Central memory CD8-positive, alpha-beta T cell (primary cell): Measurements from ENCODE around the gene ANTXR1.

Experiments used
- ATAC-seq: fragments of 150-1000 bp; cut with Tn5 transposase; replicated peaks from 2 replicates; pipeline ENCODE4 v1.10.0; 2022; ENCODE audit warnings: mild to moderate bottlenecking, moderate FRiP score, moderate number of reproducible peaks; ENCODE audit not compliant: poor library complexity, severe bottlenecking; ENCODE audit errors: extremely low read depth
- DNase-seq, 2 donors: peaks; one replicate each; pipeline ENCODE4 v3.0.0; 2021; ENCODE audit warnings: low spot score in 2 of 2
- H3K27ac Mint-ChIP-seq: one replicate; pipeline ENCODE4 v1.8.0; 2022; ENCODE audit warnings: low read depth, mild to moderate bottlenecking, moderate library complexity, mixed read lengths
- H3K27me3 Mint-ChIP-seq: one replicate; pipeline ENCODE4 v1.8.0; 2022; ENCODE audit warnings: mixed read lengths
- H3K36me3 Mint-ChIP-seq: one replicate; pipeline ENCODE4 v1.8.0; 2022; ENCODE audit warnings: mild to moderate bottlenecking, moderate library complexity, mixed read lengths; ENCODE audit not compliant: insufficient read depth
- H3K4me1 Mint-ChIP-seq: one replicate; pipeline ENCODE4 v1.8.0; 2022; ENCODE audit warnings: mixed read lengths
- H3K4me3 Mint-ChIP-seq: one replicate; pipeline ENCODE4 v1.8.0; 2022; ENCODE audit warnings: mild to moderate bottlenecking, moderate library complexity, mixed read lengths
- H3K9me3 Mint-ChIP-seq: one replicate; pipeline ENCODE4 v1.8.0; 2022; ENCODE audit warnings: mixed read lengths

ANTXR1 gene

DNA sequence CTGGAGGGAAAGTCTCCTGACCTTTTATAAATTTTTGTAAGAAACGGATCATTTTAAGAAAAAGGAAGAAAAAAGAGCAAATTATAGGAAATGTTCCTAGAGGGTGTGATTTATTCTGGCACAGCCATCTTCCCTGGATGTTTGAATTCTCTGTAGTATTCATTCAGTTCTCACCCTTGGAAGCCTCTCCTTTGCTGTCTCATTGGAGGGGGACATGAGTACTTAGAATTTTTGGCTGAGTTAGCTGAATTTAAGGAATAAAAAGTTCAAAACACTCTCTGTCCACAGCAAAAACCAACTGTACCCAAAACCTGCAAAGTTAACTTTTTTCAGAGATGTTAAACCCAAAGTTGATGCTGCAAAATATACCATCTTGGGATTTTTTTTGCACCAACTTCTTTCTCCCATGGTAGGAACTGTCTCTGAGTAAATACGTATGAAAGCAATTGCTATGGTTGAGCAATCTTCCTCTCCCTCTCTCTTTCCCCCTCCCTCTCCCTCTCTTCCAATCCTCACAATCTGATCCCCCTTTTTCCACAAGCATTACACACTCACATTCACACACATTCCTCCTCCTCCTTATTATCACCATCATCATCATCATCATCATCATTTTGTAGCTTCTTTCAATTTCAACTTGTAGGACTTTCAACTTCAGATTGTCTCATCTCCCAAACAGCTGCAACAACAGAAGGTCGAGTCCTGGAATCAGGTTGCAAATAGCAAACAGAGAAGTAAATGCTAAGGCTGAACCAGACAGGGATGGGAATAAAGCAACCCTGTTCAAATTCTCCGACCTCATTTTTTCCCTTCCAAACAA lies 190.4 kb downstream of the ANTXR1 start:
- Mint-ChIP-seq H3K4me1 (no peaks in the 10 kb centered on the region), H3K27me3 (peaks cover 26% of the 10 kb centered on the region), H3K9me3 (no peaks in the 10 kb centered on the region), H3K4me3 (no peak overlapping the region), H3K27ac (no peak overlapping the region), H3K36me3 (no peaks in the 10 kb centered on the region)
- DNase-seq (no peak), ATAC-seq (no peak)

DNA sequence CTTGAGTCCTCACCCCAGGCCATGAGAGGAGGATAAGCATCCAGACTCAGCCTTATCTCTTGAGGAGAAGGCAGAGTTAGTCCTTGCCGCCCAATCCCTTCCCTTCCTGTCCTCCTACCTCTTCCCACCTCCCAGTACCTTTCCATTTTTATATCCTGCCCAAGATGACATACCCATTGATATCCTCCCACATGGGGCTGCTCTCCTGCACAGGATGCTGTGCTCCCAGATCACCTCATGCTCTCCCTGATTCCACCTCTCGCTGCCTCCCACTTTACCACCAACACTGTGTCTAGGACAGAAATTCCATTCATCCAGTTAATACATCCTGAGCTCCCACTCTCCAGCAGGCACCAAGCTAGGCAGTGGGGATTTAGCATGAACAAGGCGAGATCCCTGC lies 191.7 kb downstream of the ANTXR1 start:
- no peak for DNase-seq
- Mint-ChIP-seq H3K27ac (no peak overlapping the region), H3K4me1 (no peaks in the 10 kb centered on the region), H3K36me3 (no peaks in the 10 kb centered on the region), H3K27me3 (peaks cover 26% of the 10 kb centered on the region), H3K9me3 (no peaks in the 10 kb centered on the region), H3K4me3 (no peak overlapping the region)
- no peak for ATAC-seq

DNA sequence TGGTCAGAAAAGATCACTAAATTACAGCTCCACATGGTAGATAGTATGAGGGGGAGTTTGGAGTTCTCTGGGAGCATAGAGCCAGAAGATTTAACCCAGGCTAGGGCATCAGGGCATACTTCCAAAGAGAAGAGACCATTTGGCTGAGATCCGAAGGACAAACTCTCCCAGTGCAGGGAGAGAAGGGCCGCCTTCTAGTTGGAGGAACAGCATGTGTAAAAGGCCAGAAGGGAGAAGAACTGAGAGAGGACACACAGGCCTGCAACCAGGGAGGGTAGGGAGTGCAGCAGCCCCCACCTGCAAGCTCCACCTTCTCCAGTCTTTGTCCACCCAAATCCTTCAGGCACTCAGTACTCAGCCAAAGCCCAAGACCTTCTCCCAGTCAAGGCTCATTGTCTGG lies 192.1 kb downstream of the ANTXR1 start:
- ATAC-seq (no peak), DNase-seq (no peak)
- Mint-ChIP-seq H3K27me3 (peaks cover 26% of the 10 kb centered on the region), H3K27ac (no peak overlapping the region), H3K4me1 (no peaks in the 10 kb centered on the region), H3K9me3 (no peaks in the 10 kb centered on the region), H3K4me3 (no peak overlapping the region), H3K36me3 (no peaks in the 10 kb centered on the region)

DNA sequence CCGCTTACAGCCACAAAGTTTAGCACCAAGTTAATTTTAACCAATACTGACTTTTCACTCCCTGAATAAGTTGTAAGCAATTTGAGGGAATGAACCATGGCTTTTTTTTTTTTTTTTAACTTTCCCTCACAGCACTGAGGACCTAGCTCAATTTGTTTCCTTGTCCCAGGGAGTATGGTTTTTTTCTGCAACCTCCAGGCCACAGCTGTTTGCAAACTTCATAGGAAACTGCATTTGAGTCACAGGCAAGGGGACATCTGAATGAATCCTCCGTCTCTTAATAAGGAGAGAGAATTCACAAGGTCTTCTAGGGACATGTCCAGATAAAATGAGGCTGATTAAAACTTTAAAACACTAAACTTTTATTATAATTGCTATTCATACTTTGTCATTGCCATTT lies 192.5 kb downstream of the ANTXR1 start:
- peaks cover 26% of the 10 kb centered on the region for H3K27me3 Mint-ChIP-seq
- H3K36me3 Mint-ChIP-seq = no peaks in the 10 kb centered on the region
- H3K4me1 Mint-ChIP-seq = no peaks in the 10 kb centered on the region
- DNase-seq = no peak
- no peak for ATAC-seq
- no peak overlapping the region for H3K27ac Mint-ChIP-seq
- H3K9me3 Mint-ChIP-seq = no peaks in the 10 kb centered on the region
- no peak overlapping the region for H3K4me3 Mint-ChIP-seq

DNA sequence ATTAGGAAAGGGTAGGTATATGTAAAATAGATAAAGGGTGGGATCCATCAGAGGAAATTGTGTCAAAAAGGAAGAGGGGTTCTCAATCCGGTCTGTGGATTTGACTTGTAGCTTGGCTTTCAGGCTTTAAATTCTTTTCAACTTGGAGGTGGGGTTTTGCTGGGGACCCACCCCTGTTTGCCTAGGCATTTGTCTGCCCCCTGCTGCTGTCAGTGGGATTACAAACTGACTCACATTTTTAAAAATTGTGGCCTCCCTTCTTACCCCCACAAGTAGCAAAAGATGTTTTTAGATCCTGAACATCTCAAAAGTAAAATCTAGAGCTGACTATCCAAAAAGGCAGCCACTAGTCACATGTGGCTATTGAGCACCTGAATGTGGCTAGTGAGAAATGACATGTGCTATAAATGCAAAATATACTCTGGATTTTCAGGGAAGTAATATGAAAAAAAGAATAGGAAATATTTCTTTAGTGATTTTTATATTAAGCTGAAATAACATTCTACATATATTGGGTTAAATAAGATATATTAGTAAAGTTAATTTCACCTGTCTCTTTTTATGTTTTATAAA lies 195.1 kb downstream of the ANTXR1 start:
- DNase-seq = no peak
- Mint-ChIP-seq H3K36me3 (no peaks in the 10 kb centered on the region), H3K4me3 (no peak overlapping the region)

DNA sequence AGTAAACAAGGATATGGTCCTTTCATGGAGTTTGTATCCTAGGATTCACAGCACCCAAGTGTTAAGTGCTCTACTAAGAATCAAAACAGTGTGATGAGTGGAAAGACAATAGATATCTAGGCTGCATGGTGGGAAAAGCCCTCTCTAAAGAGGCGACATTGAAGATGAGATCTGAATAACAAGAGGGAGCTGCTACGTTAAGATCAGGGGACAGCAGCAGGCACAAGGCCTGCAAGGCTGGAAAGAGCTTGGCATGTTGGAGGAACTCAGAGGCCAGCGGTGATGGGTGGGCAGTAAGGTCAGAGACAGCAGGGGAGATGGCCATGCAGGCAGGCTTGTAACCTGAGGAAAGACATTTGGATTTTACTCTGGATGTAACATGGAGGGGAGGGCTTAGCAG lies 196.5 kb downstream of the ANTXR1 start:
- no peaks in the 10 kb centered on the region for H3K36me3 Mint-ChIP-seq
- DNase-seq (no peak), ATAC-seq (no peak)
- H3K4me3 Mint-ChIP-seq = no peak overlapping the region
- H3K9me3 Mint-ChIP-seq = no peaks in the 10 kb centered on the region
- no peak overlapping the region for H3K27ac Mint-ChIP-seq
- H3K27me3 Mint-ChIP-seq = peaks cover 24% of the 10 kb centered on the region
- H3K4me1 Mint-ChIP-seq = no peaks in the 10 kb centered on the region

More for the DNA sequence above, 195.1 kb downstream of the ANTXR1 start:
- Mint-ChIP-seq H3K9me3 (no peaks in the 10 kb centered on the region), H3K27ac (no peak overlapping the region), H3K27me3 (peaks cover 26% of the 10 kb centered on the region), H3K4me1 (no peaks in the 10 kb centered on the region)
- ATAC-seq = no peak

DNA sequence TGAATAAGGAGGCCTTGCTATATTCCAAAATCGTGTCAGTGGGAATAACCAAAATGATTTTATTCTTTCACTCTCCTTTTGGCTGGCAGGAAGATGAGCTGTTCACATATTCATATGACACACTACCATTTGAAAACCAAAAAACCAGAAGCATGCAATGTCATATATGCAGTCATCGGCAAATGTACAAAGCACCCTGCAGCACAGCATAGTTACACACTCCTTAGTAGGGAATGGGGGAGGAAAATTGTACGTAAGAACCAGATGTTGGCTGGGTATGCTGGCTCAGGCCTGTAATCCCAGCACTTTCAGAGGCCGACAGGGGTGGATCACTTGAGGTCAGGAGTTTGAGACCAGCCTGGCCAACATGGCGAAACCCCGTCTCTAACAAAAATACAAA lies 197.4 kb downstream of the ANTXR1 start:
- DNase-seq (no peak), ATAC-seq (no peak)
- H3K4me3 Mint-ChIP-seq = no peak overlapping the region
- H3K9me3 Mint-ChIP-seq = no peaks in the 10 kb centered on the region
- no peaks in the 10 kb centered on the region for H3K4me1 Mint-ChIP-seq
- peaks cover 25% of the 10 kb centered on the region for H3K27me3 Mint-ChIP-seq
- no peak overlapping the region for H3K27ac Mint-ChIP-seq
- no peaks in the 10 kb centered on the region for H3K36me3 Mint-ChIP-seq

DNA sequence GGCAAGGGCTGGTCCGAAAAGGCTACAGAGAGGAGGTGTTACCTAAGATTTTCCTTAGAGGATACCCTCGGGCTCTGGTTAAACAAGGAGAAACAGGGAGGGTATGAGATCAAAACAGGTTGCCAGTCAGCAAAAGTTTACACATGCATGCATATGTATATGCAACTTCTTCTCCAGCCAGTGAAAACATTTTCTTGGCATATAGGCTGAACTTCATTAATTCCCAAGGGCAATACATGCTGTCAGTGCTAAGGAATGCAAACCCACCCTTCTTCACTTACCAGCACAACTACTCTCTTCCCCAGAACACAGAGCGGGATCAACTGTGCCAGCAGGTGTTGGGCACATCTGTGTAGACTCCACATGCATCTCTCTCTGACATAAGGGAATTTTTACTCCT lies 198.1 kb downstream of the ANTXR1 start:
- DNase-seq = no peak
- ATAC-seq = no peak
- Mint-ChIP-seq H3K4me3 (no peak overlapping the region), H3K36me3 (no peaks in the 10 kb centered on the region), H3K27ac (no peak overlapping the region), H3K4me1 (no peaks in the 10 kb centered on the region), H3K27me3 (peaks cover 32% of the 10 kb centered on the region), H3K9me3 (no peaks in the 10 kb centered on the region)

DNA sequence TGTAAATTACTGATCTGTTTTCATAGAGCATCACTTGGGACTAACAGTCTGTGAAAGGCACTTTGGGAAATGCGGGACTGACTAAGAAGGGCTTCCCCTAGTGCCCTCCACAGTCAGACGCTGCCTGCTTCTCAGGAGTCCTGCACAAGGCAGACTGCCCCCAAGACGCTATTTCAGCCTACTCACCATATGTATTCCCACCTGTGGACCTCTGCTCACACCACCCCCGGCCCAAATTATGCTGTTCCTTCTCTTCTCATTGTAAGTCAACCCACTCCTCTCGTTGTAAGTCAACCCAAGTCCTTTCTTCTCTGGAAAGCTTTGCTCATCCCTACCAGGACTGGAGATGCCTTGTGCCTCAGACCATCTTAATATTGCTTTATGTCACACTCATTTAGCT lies 198.7 kb downstream of the ANTXR1 start:
- Mint-ChIP-seq H3K9me3 (no peaks in the 10 kb centered on the region), H3K4me3 (no peak overlapping the region), H3K4me1 (no peaks in the 10 kb centered on the region), H3K27me3 (peaks cover 38% of the 10 kb centered on the region), H3K27ac (no peak overlapping the region), H3K36me3 (no peaks in the 10 kb centered on the region)
- no peak for DNase-seq
- ATAC-seq = no peak

DNA sequence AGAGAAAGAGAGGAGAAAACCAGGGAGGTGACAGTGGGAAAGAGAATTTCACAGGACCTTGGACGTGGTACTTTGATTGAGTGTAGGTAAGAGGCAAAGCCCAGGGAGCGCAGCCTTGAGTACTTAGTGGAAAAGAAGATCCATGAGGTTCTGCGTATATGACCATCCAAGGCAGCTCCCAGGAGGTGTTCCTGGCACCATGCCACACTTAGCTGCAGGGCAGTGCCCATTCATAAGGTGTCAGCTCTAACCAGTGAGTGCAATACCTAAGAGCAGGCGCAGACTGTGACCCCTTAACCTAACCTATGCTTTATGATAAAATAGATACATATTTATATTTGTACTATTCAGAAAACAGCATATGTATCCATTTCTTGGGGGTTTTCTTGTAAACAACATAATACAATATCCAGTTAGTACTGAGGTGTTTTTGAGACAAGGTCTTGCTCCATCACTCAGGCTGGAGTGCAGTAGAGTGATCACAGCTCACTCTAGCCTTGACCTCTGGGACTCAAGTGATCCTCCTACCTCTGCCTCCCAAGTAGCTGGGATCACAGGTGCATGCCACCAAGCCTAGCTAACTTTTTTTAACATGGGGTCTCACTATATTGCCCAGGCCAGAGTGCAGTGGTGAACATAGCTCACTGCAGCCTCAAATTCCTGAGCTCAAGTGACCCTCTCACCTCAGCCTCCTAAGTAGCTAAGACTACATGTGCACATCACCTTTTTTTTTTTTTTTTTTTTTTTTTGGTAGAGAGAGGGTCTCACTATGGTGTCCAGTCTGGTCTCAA lies 199.5 kb downstream of the ANTXR1 start:
- no peaks in the 10 kb centered on the region for H3K9me3 Mint-ChIP-seq
- no peak overlapping the region for H3K4me3 Mint-ChIP-seq
- no peak overlapping the region for H3K27ac Mint-ChIP-seq
- H3K36me3 Mint-ChIP-seq = no peaks in the 10 kb centered on the region
- H3K4me1 Mint-ChIP-seq = no peaks in the 10 kb centered on the region
- DNase-seq (no peak), ATAC-seq (no peak)
- H3K27me3 Mint-ChIP-seq = peaks cover 42% of the 10 kb centered on the region

DNA sequence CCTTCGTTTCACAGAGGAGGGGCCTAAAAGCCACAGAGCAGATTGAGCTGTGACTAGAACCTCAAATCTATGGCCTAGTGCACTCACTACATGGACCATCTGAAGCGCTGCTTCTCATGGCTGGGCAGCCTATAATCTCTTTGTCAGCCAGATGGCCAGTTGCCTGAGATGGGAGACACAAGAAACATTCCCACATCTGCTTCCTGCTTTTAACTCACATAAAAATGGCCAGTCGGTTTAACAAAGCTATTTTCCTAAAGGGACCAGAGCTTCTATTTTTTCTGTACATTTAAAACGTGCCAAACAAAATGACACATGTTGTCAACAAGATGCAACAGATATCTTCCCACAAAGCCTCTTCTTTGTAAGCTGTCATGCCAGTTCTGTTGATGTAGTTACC lies 200.2 kb downstream of the ANTXR1 start:
- no peaks in the 10 kb centered on the region for H3K36me3 Mint-ChIP-seq
- peaks cover 35% of the 10 kb centered on the region for H3K27me3 Mint-ChIP-seq

DNA sequence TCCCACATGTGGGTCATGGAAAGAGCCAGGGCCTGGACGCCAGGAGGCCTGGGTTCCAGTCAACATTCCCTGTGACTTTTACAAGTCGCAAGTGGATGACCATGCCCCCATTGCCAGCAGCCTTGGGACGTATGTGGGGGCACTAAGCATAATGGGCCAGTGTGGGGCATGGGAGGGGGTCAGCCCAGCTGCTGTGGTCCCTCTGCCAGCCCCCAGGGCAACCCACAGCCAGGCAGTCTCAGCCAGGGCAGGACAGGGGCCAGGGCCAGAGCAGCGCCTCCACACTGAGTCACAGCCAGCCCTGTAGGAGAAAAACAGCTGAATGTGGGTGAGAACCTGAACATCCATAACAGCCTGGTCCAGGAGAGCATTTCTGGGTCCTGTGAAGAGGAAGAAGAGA lies 200.8 kb downstream of the ANTXR1 start:
- Mint-ChIP-seq H3K27ac (no peak overlapping the region), H3K27me3 (peaks cover 35% of the 10 kb centered on the region), H3K9me3 (no peaks in the 10 kb centered on the region), H3K36me3 (no peaks in the 10 kb centered on the region), H3K4me3 (no peak overlapping the region), H3K4me1 (no peaks in the 10 kb centered on the region)
- ATAC-seq (no peak), DNase-seq (no peak)

More for the DNA sequence above, 200.2 kb downstream of the ANTXR1 start:
- no peaks in the 10 kb centered on the region for H3K9me3 Mint-ChIP-seq
- ATAC-seq (no peak), DNase-seq (no peak)
- no peak overlapping the region for H3K4me3 Mint-ChIP-seq
- H3K4me1 Mint-ChIP-seq = no peaks in the 10 kb centered on the region
- no peak overlapping the region for H3K27ac Mint-ChIP-seq

DNA sequence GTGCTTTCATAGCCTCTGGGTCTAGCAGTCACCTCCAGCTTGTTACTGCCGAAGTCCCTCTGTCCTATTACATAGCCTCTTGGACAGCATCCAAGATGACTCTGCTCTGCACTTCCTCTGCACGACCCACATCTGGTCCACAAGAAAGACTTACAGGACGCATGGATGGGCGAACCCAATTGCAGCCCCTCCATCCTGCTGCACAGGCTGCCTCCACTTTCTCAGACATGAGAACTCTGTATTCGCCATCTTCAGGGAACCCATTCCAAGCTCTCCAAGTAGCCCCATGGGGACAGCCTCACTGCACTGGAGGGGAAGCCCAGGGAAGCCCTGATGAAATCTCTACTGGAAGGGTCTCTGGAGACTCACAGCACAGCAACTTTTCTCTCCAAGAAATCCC lies 201.9 kb downstream of the ANTXR1 start:
- no peaks in the 10 kb centered on the region for H3K4me1 Mint-ChIP-seq
- peaks cover 37% of the 10 kb centered on the region for H3K27me3 Mint-ChIP-seq
- no peak overlapping the region for H3K27ac Mint-ChIP-seq
- ATAC-seq = no peak
- H3K4me3 Mint-ChIP-seq = no peak overlapping the region
- no peaks in the 10 kb centered on the region for H3K36me3 Mint-ChIP-seq
- no peak for DNase-seq
- no peaks in the 10 kb centered on the region for H3K9me3 Mint-ChIP-seq
